ENCODE results near the gene UPK3BL2.

UPK3BL2 gene

GRCh38 chr7:102493220-102493935 lies 50.1 kb downstream of the UPK3BL2 start:
- peak; percentile 26 to 37 for DNase-seq

GRCh38 chr7:102490529-102491075 lies 52.9 kb downstream of the UPK3BL2 start:
- peak; percentile 71 to 75 for DNase-seq

All from activated T-cell treated with anti-CD3 and anti-CD28 coated beads, Interleukin-2, amount 50 U/mL, for 48 hours (primary cell).